ENCODE results near the gene UBE2E2.
"Not testable (repeated sequence)": the region's sequence is repeated elsewhere in the genome, so short reads cannot be mapped to it uniquely, and the experiment has no call there.

UBE2E2 gene

DNA sequence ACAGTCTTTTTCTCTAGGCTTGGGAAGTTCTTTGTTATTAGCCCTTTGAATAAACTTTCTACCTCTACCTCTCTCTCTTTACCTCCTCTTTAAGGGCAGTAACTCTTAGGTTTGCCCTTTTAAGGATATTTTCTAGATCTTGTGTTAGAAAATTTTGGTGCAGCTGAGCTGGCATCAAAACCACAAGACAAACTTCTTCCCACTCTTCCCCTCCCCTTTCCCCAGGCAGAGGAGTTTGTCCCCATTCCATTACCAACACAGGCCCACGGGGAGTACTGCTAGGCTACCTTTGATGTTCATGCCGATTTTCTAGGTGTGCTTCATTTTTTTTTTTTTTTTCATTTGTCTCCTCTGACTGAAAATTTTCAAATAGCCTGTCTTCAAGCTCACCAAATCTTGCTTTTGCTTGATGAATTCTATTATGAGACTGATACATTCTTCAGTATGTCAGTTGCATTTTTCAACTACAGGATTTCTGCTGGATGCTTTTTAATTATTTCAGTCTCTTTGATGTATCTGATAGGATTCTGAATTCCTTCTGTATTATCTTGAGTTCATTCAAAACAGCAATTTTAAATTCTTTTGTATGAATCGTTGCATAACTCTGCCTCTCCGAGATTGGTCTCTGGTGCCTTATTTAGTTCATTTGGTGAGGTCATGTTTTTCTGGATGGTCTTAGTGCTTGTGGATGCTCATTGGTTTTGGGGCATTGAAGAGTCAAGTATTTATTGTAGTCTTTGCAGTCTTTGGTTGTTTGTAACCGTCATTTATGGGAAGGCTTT lies 112.0 kb downstream of the UBE2E2 start:
- H3K36me3 ChIP-seq (ENCODE audit: insufficient read depth, low read length) = no peaks in the 10 kb centered on the region
- H2AFZ ChIP-seq (ENCODE audit: low read depth, low read length) = no peak overlapping the region
- no peak overlapping the region for H3K4me3 ChIP-seq (ENCODE audit: low read length)
- peaks cover 5% of the 10 kb centered on the region for H3K9me3 ChIP-seq (ENCODE audit: low read length)
- H3K4me1 ChIP-seq (ENCODE audit: insufficient read depth, low read length) = no peaks in the 10 kb centered on the region
- no peaks in the 10 kb centered on the region for H3K27me3 ChIP-seq (ENCODE audit: insufficient read depth, low read length)

GRCh38 chr3:23316924-23317323 lies 113.8 kb downstream of the UBE2E2 start:
- Histone ChIP-seq H3K4me3 (ENCODE audit: low read length) (no peak overlapping the region), H3K4me1 (ENCODE audit: insufficient read depth, low read length) (no peaks in the 10 kb centered on the region), H3K36me3 (ENCODE audit: insufficient read depth, low read length) (no peaks in the 10 kb centered on the region), H3K9me3 (ENCODE audit: low read length) (peaks cover 5% of the 10 kb centered on the region), H2AFZ (ENCODE audit: low read depth, low read length) (no peak overlapping the region), H3K27me3 (ENCODE audit: insufficient read depth, low read length) (no peaks in the 10 kb centered on the region)

DNA sequence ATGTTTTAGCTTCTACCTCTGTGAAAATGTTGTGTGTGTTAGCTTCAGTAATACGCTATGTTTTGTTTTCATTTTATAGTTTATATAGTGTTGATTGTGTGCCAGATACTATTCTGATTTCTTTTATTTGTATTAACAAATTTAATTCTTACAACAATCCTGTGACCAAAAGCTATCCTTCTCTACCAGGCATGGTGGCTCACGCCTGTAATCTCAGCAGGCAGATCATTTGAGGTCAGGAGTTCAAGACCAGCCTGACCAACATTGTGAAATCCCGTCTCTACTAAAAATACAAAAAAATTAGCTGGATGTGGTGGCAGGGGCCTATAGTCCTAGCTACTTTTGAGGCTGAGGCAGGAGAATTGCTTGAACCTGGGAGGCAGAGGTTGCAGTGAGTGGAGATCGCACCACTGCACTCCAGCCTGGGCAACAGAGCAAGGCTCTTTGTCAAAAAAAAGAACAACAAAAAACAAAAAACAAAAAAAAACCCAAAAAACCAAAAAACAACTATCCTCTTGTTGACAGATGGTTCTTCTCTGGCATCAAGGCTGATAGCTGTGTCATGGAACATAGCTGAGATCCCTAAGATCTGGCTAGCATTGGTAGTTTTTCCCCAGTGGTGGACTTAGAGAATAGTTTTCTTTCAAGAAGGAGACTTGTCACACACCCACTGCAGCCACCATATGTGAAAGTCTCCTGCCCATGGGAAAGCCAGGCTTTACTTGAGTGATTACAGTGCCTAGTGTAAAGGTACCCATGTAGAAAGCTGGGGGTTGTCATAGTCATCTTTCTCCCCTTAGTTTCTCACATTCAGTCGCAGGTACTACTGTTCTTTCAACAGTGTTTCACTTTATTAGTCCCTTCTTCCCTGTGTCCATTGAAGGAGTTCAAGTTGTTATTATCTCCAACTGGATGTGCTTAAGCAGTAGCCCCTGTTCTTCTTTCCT lies 116.5 kb downstream of the UBE2E2 start:
- H3K4me1 ChIP-seq (ENCODE audit: insufficient read depth, low read length) = no peaks in the 10 kb centered on the region
- H3K9me3 ChIP-seq (ENCODE audit: low read length) = peaks cover 5% of the 10 kb centered on the region
- no peaks in the 10 kb centered on the region for H3K36me3 ChIP-seq (ENCODE audit: insufficient read depth, low read length)
- H3K27me3 ChIP-seq (ENCODE audit: insufficient read depth, low read length) = no peaks in the 10 kb centered on the region
- H3K4me3 ChIP-seq (ENCODE audit: low read length) = no peak overlapping the region
- no peak overlapping the region for H2AFZ ChIP-seq (ENCODE audit: low read depth, low read length)

DNA sequence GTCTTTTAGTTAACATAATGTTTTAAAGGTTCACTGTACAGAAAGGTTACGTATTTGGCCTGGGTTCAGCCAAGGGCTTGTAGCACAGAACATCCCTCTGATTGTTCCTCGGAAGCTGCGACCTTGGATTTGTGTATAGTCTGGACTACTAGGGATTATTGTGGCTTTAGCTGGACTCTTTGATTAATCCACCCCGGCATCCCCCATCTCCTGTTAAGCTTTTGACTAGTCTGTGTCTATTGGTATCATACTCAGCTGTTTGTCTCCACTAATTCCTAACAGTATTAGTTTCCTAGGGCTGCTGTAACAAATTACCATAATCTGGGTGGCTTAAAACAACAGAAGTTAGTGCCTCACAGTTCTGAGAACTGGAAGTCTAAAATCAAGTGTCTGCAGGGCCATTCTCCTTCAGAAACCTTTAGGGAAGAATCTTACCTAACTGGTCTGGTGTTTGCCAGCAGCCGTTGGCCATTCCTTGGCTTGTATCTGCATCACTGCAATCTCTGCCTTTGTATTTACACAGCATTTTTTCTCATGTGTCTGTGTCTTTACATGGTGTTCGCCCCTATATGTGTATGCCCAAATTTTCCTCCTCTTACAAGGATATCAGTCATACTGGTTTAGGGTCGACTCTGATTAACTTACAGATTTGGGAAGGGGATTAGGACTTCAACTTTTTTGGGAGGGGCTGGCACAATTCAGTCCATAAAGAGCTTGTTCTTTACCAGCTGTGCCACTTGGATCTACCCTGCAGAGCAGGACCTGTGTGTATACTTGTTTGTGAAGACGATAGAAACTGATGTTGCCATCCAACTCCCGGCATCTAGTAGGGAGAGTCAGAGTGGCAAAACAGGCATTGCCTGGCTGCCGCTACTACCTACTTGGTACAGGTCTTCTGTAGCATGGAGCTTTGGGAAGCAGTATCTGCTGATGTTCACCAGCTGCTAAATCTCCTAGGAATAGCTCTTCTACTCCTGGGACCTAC lies 117.8 kb downstream of the UBE2E2 start:
- Histone ChIP-seq H2AFZ (ENCODE audit: low read depth, low read length) (no peak overlapping the region), H3K4me1 (ENCODE audit: insufficient read depth, low read length) (no peaks in the 10 kb centered on the region), H3K27me3 (ENCODE audit: insufficient read depth, low read length) (no peaks in the 10 kb centered on the region), H3K4me3 (ENCODE audit: low read length) (no peak overlapping the region), H3K9me3 (ENCODE audit: low read length) (peaks cover 6% of the 10 kb centered on the region), H3K36me3 (ENCODE audit: insufficient read depth, low read length) (no peaks in the 10 kb centered on the region)

- H3K9me3 ChIP-seq (ENCODE audit: low read length) = peaks cover 1% of the 10 kb centered on the region
- H3K27me3 ChIP-seq (ENCODE audit: insufficient read depth, low read length) = no peaks in the 10 kb centered on the region
- no peak overlapping the region for H3K4me3 ChIP-seq (ENCODE audit: low read length)
- no peaks in the 10 kb centered on the region for H3K36me3 ChIP-seq (ENCODE audit: insufficient read depth, low read length)
- H3K4me1 ChIP-seq (ENCODE audit: insufficient read depth, low read length) = no peaks in the 10 kb centered on the region
- H2AFZ ChIP-seq (ENCODE audit: low read depth, low read length) = no peak overlapping the region
Measured at GRCh38 chr3:23324745-23325144, 121.6 kb downstream of the UBE2E2 start.

DNA sequence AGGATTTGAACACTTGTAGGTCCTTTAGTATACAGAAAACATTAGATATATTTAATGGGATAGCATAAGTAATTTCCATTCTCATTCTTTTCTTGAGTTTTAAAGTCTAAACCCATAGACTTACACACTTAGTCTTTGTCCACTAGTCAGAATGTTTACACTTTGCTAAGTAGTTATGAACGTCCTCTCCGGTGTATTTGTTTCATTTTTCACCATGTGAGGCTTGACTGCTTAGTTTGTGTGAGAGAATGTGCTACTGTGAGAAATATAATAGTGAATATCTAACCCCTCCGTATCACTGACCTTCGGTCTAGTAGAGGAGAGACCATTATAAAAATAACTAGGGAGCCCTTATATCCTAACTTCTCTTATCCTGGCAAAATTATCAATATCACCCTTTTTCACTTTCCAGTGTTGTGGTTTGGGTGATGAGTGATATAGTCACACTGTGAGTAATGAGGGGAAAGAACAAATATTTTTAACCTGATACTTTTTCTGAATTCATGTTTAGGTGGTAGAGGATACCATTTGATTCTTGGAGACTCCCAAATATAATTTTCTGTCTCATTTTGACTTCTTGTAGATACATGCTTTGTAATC lies 122.4 kb downstream of the UBE2E2 start:
- Histone ChIP-seq H2AFZ (ENCODE audit: low read depth, low read length) (no peak overlapping the region), H3K9me3 (ENCODE audit: low read length) (peaks cover 1% of the 10 kb centered on the region), H3K4me3 (ENCODE audit: low read length) (no peak overlapping the region), H3K4me1 (ENCODE audit: insufficient read depth, low read length) (peaks cover 2% of the 10 kb centered on the region), H3K27me3 (ENCODE audit: insufficient read depth, low read length) (no peaks in the 10 kb centered on the region), H3K36me3 (ENCODE audit: insufficient read depth, low read length) (no peaks in the 10 kb centered on the region)

GRCh38 chr3:23329471-23330105 lies 126.5 kb downstream of the UBE2E2 start:
- peaks cover 3% of the 10 kb centered on the region for H3K4me1 ChIP-seq (ENCODE audit: insufficient read depth, low read length)
- H3K9me3 ChIP-seq (ENCODE audit: low read length) = peaks cover 1% of the 10 kb centered on the region
- no peak overlapping the region for H2AFZ ChIP-seq (ENCODE audit: low read depth, low read length)
- H3K4me3 ChIP-seq (ENCODE audit: low read length) = no peak overlapping the region
- no peaks in the 10 kb centered on the region for H3K27me3 ChIP-seq (ENCODE audit: insufficient read depth, low read length)
- H3K36me3 ChIP-seq (ENCODE audit: insufficient read depth, low read length) = no peaks in the 10 kb centered on the region

DNA sequence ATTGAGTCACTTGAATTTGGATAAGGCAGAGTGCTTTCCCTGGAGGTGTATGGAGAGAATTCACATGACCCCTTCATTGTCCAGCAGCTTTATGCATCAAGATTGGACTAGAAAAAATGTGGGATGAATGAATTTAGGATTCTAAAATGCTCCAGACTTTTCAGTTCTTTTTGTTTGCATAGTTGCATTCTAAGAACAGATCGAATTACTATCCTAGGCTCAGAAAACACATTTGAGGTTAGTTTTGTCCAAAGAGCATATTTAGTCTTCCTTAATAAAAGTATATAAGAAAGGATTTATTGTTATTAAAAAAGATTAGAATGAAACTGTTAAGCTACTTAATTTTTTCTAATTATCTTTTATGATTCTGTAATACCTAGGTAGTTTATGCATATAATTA lies 127.4 kb downstream of the UBE2E2 start:
- H3K9me3 ChIP-seq (ENCODE audit: low read length) = no peaks in the 10 kb centered on the region
- no peak overlapping the region for H2AFZ ChIP-seq (ENCODE audit: low read depth, low read length)
- no peaks in the 10 kb centered on the region for H3K36me3 ChIP-seq (ENCODE audit: insufficient read depth, low read length)
- no peaks in the 10 kb centered on the region for H3K27me3 ChIP-seq (ENCODE audit: insufficient read depth, low read length)
- peaks cover 3% of the 10 kb centered on the region for H3K4me1 ChIP-seq (ENCODE audit: insufficient read depth, low read length)
- no peak overlapping the region for H3K4me3 ChIP-seq (ENCODE audit: low read length)

DNA sequence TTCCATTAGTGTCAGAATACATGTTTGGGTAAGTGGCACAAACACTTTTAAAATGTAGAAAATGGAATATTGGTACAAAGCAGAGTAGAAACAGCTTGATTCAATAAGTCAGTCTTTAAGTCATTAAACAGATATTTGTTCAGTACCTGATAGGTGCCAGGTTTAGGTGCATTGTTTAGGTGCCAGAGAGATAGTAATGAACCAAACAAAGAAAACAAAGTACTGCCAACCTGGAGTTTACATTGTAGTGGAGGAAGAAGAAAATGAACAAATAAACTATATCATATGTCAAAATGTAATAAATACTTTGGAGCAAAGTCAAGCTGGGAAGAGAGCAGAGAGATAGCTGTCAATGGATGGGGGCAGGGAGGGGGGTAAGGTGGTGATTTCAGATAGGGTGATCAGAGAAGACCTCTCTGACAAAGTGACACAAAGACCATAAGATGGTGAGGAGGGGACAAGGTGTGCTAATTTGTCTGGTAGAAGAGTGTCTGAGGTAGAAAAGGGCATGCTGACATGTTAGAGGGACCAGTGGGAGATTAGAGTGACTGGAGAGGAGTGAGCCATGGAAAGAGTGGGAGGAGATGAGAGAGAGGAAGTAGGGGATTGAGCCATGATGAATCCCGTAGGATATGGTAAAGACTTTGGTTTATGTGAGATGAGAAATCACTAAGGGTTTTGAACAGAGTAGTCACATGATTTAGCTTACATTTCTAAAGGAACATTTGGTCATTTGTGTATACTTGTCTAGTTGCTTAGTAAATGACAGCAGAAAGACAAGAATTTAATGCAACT lies 128.2 kb downstream of the UBE2E2 start:
- H3K36me3 ChIP-seq (ENCODE audit: insufficient read depth, low read length) = no peaks in the 10 kb centered on the region
- no peaks in the 10 kb centered on the region for H3K27me3 ChIP-seq (ENCODE audit: insufficient read depth, low read length)
- H3K4me3 ChIP-seq (ENCODE audit: low read length) = no peak overlapping the region
- H3K4me1 ChIP-seq (ENCODE audit: insufficient read depth, low read length) = peaks cover 3% of the 10 kb centered on the region
- no peak overlapping the region for H2AFZ ChIP-seq (ENCODE audit: low read depth, low read length)
- no peaks in the 10 kb centered on the region for H3K9me3 ChIP-seq (ENCODE audit: low read length)

- no peaks in the 10 kb centered on the region for H3K36me3 ChIP-seq (ENCODE audit: insufficient read depth, low read length)
- no peak overlapping the region for H3K4me3 ChIP-seq (ENCODE audit: low read length)
- no peaks in the 10 kb centered on the region for H3K9me3 ChIP-seq (ENCODE audit: low read length)
- no peaks in the 10 kb centered on the region for H3K27me3 ChIP-seq (ENCODE audit: insufficient read depth, low read length)
- no peak overlapping the region for H2AFZ ChIP-seq (ENCODE audit: low read depth, low read length)
- peaks cover 3% of the 10 kb centered on the region for H3K4me1 ChIP-seq (ENCODE audit: insufficient read depth, low read length)
Measured at GRCh38 chr3:23333633-23334032, 130.5 kb downstream of the UBE2E2 start.

DNA sequence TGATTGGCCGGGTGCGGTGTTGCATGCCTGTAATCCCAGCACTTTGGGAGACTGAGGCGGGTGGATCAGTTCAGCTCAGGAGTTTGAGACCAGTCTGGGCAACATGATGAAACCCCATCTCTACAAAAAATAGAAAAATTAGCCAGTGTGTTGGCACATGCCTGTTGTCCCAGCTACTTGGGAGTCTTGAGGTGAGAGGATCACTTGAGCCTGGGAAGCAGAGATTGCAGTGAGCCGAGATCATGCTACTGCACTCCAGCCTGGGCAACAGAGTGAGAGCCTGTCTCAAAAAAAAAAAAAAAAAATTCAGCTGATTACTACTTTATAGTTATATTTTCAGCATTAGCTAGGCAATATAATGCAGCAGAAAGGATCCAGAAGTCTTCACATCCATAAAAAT lies 133.7 kb downstream of the UBE2E2 start:
- not testable (repeated sequence) for H3K9me3 ChIP-seq (ENCODE audit: low read length); H2AFZ ChIP-seq (ENCODE audit: low read depth, low read length); H3K27me3 ChIP-seq (ENCODE audit: insufficient read depth, low read length); H3K36me3 ChIP-seq (ENCODE audit: insufficient read depth, low read length); H3K4me1 ChIP-seq (ENCODE audit: insufficient read depth, low read length); H3K4me3 ChIP-seq (ENCODE audit: low read length)

Measured in neuron (in vitro differentiated cells).